Lower lobe of right lung (tissue), 2 donors: Measurements from ENCODE around the gene HIPK2. TPM values are rescaled to one million over a fixed set of nuclear protein-coding genes. Genes with fewer than 3 reads are reported as not detected.

Experiments used
- ATAC-seq, 2 donors: fragments of 200-7000 bp; cut with Tn5 transposase; one replicate each; pipeline ENCODE4 v1.9.1; 2020 to 2022; ENCODE audit warnings: mild to moderate bottlenecking in 2 of 2, moderate library complexity in 2 of 2
- DNase-seq: peaks from one replicate; pipeline ENCODE4 v3.0.0-alpha.2; 2020
- H3K27ac ChIP-seq: fragments of 200-600 bp; one replicate; pipeline ENCODE4 v1.8.0; 2022
- H3K27me3 ChIP-seq: fragments of 200-600 bp; one replicate; pipeline ENCODE4 v1.8.0; 2022; ENCODE audit warnings: low read depth
- H3K36me3 ChIP-seq: fragments of 200-600 bp; one replicate; pipeline ENCODE4 v1.8.0; 2022; ENCODE audit warnings: mild to moderate bottlenecking
- H3K4me1 ChIP-seq: fragments of 200-600 bp; one replicate; pipeline ENCODE4 v1.8.0; 2022
- H3K4me3 ChIP-seq: fragments of 200-600 bp; one replicate; pipeline ENCODE4 v1.8.0; 2022; ENCODE audit warnings: mild to moderate bottlenecking
- H3K9me3 ChIP-seq: fragments of 200-600 bp; one replicate; pipeline ENCODE4 v1.8.0; 2022
- intact Hi-C: fragments of 100-400 bp; cut with DNase I; formaldehyde crosslinking; loops from one replicate; pipeline ENCODE4 v1.11.0; 2022
- total RNA-seq: library from RNA; stranded (reverse); fragmentation: NEBNext Ultra II Directional; extraction: Animal tissue kit (Norgen Biotek cat#: 25700); gene quantifications from one replicate; pipeline ENCODE4 v1.2.1, GENCODE V29; 2021
- TF ChIP-seq, protein P1 (sequence below): fragments of 200-600 bp; IDR thresholded peaks from one replicate; pipeline ENCODE4 v1.8.0; 2022; ENCODE audit warnings: antibody characterized with exemption, mild to moderate bottlenecking
- donor health status: DM: no; HTN: yes; CAD: no; lungs with severe emphysema.

The HIPK2 gene
- total RNA-seq, 1 donor from 2014 or later, result 81.0 TPM

DNA sequence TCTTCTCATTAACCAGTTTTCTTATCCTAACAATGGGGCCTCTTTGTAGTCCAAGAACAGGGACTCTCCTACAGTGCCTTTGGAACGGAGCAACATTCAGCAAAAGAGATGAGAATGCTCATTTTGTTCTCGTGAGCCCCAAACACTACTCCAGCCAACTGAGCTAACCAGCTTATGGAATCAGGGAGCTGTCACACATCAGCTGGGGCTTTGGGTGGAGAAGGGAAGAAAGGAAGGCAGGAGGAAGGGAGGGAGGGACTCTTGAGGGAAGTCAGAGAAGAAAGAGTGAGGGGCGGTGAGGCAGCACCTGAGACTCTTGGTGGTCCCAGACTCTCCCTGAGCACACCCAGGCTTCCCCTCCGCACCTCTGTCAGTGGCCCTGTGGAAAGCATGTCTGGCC, 131.2 kb downstream of the HIPK2 start:
- ATAC-seq (no peak), DNase-seq (no peak)
- no peak overlapping the region for H3K4me3 ChIP-seq
- H3K9me3 ChIP-seq, result no peaks in the 10 kb centered on the region
- TF ChIP-seq, protein P1, sequence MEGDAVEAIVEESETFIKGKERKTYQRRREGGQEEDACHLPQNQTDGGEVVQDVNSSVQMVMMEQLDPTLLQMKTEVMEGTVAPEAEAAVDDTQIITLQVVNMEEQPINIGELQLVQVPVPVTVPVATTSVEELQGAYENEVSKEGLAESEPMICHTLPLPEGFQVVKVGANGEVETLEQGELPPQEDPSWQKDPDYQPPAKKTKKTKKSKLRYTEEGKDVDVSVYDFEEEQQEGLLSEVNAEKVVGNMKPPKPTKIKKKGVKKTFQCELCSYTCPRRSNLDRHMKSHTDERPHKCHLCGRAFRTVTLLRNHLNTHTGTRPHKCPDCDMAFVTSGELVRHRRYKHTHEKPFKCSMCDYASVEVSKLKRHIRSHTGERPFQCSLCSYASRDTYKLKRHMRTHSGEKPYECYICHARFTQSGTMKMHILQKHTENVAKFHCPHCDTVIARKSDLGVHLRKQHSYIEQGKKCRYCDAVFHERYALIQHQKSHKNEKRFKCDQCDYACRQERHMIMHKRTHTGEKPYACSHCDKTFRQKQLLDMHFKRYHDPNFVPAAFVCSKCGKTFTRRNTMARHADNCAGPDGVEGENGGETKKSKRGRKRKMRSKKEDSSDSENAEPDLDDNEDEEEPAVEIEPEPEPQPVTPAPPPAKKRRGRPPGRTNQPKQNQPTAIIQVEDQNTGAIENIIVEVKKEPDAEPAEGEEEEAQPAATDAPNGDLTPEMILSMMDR, result no peak
- H3K36me3 ChIP-seq, result peaks cover 11% of the 10 kb centered on the region
- H3K27ac ChIP-seq, result peak overlapping the region; percentile 0
- peaks cover 55% of the 10 kb centered on the region for H3K4me1 ChIP-seq
- intact Hi-C loops, result loop anchor here (10.0 kb wide), 1 partner anchor 358 kb away; no protein-coding TSS in a partner anchor
- no peaks in the 10 kb centered on the region for H3K27me3 ChIP-seq

DNA sequence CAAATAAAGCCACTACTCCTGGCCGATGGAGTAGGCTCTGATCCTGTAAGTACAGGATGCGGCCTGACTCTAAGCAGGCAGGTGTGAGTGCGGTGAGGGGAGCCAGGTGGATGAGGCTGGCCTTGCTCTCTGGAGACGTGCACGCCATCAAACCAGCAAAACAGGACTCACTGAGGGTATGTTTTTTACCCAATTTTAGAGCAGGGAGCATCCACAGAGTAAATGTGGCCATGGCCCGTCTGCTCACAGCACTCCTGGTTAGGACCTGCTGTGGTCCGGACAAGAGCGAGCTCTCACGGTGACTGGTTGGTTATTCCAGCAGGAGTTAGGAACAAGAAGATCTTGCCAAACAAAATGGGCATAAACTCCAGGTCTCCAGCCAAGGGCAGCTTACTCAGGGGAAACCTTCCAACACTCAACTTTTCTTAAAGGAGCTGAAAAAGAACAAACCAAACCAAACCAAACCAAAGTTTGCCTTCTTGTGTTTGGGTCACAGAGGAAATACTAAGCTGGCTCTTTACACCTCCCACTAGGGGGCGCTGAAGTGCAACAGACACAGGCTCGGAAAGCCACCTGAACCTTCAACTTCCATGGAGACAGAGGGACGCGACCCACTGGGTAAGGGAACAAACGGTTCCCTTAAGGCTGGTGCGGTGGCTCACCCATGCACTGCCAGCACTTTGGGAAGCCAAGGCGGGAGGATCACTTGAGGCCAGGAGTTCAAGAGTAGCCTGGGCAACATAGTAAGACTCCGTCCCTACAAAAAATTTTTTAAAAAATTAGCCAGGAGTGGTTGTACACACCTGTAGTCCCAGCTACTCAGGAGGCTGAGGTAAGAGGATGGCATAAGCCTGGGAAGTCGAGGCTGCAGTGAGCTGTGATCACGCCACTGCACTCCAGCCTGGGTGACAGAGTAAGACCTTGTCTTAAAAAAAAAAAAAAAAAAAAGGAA, 131.9 kb downstream of the HIPK2 start:
- ATAC-seq (peak; percentile 79 to 81), DNase-seq (peak; percentile 77)
- H3K4me3 ChIP-seq, result no peak overlapping the region
- TF ChIP-seq, protein P1, result peak; percentile 91
- peaks cover 11% of the 10 kb centered on the region for H3K36me3 ChIP-seq
- H3K4me1 ChIP-seq, result peaks cover 50% of the 10 kb centered on the region
- no peaks in the 10 kb centered on the region for H3K9me3 ChIP-seq
- intact Hi-C loops, result loop anchor here (10.0 kb wide), 1 partner anchor 359 kb away; no protein-coding TSS in a partner anchor
- no peak overlapping the region for H3K27ac ChIP-seq
- H3K27me3 ChIP-seq, result no peaks in the 10 kb centered on the region

DNA sequence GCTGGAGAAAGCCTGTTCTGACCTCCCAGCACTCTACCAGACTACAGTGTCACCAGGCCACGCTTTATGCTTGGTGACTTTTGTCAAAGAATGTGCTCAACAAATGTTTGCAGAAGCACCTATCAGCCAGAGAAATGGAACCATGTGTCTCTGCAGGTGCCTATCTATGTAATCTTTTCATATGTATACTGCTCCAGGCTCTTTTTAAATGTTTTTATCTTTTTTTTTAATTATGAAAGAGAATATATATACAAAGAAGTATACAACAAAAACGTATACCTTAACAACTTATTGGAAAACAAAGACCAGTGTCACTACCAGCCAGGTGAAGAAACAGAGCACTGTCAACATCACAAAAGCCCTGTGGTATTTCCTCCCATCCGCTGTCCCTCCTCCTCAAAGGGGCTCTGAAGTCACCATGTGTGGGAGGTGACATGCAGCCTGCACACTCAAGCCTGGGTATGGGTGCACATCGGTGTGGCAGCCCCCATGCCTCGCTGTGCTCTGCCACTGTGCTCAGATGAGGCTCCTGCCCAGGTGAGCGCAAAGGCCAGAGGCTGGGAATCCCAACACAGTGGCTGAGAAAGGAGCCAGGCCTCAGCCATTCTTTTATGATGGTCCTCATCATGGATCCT, 133.7 kb downstream of the HIPK2 start:
- DNase-seq (no peak), ATAC-seq (no peak)
- Histone ChIP-seq H3K36me3 (peaks cover 15% of the 10 kb centered on the region), H3K27me3 (no peaks in the 10 kb centered on the region), H3K9me3 (no peaks in the 10 kb centered on the region), H3K4me3 (no peak overlapping the region), H3K4me1 (peaks cover 33% of the 10 kb centered on the region), H3K27ac (no peak overlapping the region)
- TF ChIP-seq, protein P1, result no peak
- intact Hi-C loops, result loop anchor here (10.0 kb wide), 1 partner anchor 361 kb away; no protein-coding TSS in a partner anchor

- Histone ChIP-seq H3K27me3 (no peaks in the 10 kb centered on the region), H3K9me3 (no peaks in the 10 kb centered on the region), H3K27ac (no peak overlapping the region), H3K36me3 (peaks cover 15% of the 10 kb centered on the region), H3K4me1 (peaks cover 18% of the 10 kb centered on the region), H3K4me3 (no peak overlapping the region)
- ATAC-seq, result no peak
- intact Hi-C loops, result loop anchor here (10.0 kb wide), 1 partner anchor 363 kb away; no protein-coding TSS in a partner anchor
- no peak for DNase-seq
- TF ChIP-seq, protein P1, result no peak
Measured at GRCh38 chr7:139642283-139642682, 135.5 kb downstream of the HIPK2 start.

DNA sequence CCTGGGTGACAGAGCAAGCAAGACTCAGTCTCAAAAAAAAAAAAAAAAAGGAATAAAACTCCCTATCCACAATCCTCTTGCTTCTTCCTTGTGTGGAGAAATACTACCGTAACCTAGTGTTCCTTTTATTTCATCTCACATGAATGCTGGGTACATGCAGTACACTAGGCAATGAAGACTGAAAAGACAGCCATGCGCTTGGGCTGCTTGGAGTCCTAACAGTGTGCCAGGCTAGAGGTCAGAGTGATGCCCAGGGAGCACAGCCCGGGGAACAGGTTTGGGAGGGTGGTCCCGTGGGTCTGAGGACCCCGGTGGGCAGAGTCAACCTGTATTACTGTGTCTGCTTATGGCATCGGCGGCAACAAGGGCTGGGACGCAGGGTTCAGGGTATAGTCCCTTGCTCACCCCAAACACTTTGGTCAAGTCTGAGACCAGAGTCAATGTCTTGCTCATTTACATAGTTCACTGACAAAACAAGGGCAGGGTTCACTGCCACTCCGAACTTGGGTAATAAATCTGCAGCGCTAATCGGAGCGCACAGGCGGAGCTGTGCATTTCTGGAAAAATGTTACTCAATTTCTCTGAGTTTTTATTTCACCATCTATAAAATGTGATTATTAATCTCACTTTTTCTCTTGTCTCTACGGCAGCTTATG, 136.3 kb downstream of the HIPK2 start:
- ATAC-seq, result peak; percentile 46 to 61
- Histone ChIP-seq H3K27ac (no peak overlapping the region), H3K27me3 (no peaks in the 10 kb centered on the region), H3K4me3 (no peak overlapping the region), H3K4me1 (peaks cover 10% of the 10 kb centered on the region), H3K9me3 (no peaks in the 10 kb centered on the region), H3K36me3 (peaks cover 15% of the 10 kb centered on the region)
- intact Hi-C loops, result loop anchor here (10.0 kb wide), 1 partner anchor 363 kb away; no protein-coding TSS in a partner anchor
- no peak for DNase-seq
- TF ChIP-seq, protein P1, result no peak
